Heart left ventricle (tissue), 13 donors: Measurements from ENCODE around the gene FAM3A.
"Not testable (repeated sequence)": the region's sequence is repeated elsewhere in the genome, so short reads cannot be mapped to it uniquely, and the experiment has no call there.

Experiments used
- POLR2A ChIP-seq, 2 donors: fragments of 450-650 bp; IDR thresholded peaks; one replicate each; pipeline ENCODE4 v1.6.1; 2017; ENCODE audit warnings: antibody characterized with exemption in 2 of 2, mild to moderate bottlenecking in 2 of 2, moderate library complexity in 2 of 2
- TF ChIP-seq, protein P1 (sequence below), 12 donors: fragments of 200-600 bp; sonication (generic) in 4 of 12; IDR thresholded peaks; one replicate each; pipeline versions ENCODE4 v1.5.0 to v1.8.0; 2018 to 2022; ENCODE audit warnings: antibody characterized with exemption in 12 of 12, mild to moderate bottlenecking in 5 of 12
- donor health status: ischemic (EF 13 %, LVEDD 7.1; RV severe dilation, severe dysfunction).
- donor health status: DM: no; HTN: yes; CAD: no.
- donor health status: DM: no; HTN: no; CAD: no.
- donor health status: ischemic (EF 25% LVEDD 6.9; RV normal size, moderate dysfunction).
- donor health status: ischemic (EF 25% LVEDD 5.7; RV mildly dilated, moderate dysfunction).
- donor health status: ischemic (EF 35%, LVEDD 5.7; RV mildly dilated, moderate dysfunction).
- donor health status: nonischemic (EF 11% LVEDD 7.7; RV severe dilation, severe dysfunction).
- donor health status: DM: yes; HTN: yes; CAD: no.
- donor health status: PGD.
- donor health status: ischemic (EF 29% LVEDD 5.4; RV normal size, mild dysfunction).
- donor health status: nonischemic (EF 23%, LVEDD 6.1; RV moderate dilation, normal function).

DNA sequence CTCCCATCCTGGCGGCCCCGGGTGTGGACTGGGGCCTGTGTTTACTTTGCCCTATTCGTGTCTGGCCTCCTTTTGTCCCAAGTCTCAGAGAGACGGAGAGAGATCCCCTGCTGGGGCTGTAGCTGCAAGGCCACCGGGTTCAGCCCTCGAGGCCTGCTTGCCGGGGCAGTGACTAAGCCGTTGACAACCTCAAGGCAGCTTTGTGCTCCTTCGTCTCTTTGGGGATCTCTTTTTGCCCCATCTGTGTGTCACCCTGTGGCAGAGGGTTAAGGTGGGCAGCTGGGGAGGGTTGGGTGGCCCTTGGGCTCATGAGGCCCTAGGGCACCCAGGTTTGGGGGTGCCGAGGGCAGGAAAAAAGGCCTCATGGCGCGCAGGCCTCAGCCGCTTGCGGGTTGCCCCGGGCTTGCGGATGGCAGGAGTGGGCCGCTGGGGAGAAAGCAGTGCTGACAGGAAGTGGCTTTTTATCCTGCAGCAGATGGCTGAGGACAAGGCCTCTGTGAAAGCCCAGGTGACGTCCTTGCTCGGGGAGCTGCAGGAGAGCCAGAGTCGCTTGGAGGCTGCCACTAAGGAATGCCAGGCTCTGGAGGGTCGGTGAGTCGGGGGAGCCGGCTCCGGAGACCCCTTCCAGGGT is 42.1 kb upstream of the FAM3A start:
- TF ChIP-seq, protein P1, sequence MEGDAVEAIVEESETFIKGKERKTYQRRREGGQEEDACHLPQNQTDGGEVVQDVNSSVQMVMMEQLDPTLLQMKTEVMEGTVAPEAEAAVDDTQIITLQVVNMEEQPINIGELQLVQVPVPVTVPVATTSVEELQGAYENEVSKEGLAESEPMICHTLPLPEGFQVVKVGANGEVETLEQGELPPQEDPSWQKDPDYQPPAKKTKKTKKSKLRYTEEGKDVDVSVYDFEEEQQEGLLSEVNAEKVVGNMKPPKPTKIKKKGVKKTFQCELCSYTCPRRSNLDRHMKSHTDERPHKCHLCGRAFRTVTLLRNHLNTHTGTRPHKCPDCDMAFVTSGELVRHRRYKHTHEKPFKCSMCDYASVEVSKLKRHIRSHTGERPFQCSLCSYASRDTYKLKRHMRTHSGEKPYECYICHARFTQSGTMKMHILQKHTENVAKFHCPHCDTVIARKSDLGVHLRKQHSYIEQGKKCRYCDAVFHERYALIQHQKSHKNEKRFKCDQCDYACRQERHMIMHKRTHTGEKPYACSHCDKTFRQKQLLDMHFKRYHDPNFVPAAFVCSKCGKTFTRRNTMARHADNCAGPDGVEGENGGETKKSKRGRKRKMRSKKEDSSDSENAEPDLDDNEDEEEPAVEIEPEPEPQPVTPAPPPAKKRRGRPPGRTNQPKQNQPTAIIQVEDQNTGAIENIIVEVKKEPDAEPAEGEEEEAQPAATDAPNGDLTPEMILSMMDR (IDR thresholded peaks at IDR 0.05), result not testable (repeated sequence)
- not testable (repeated sequence) for TF ChIP-seq POLR2A (IDR thresholded peaks at IDR 0.05)
